ENCODE measurements around the gene CTSC. TPM values are rescaled to one million over a fixed set of nuclear protein-coding genes. Genes with fewer than 3 reads are reported as not detected.
A peak's percentile ranks its signal among the peaks of the same experiment; 100 is the strongest.

The CTSC gene
- polyA plus RNA-seq, 3 donors: 150 to 415 (median 284) TPM

- intact Hi-C loops (cut with micrococcal nuclease): no loop called here
- H3K9me3 Mint-ChIP-seq: peaks cover 0 to 2% (median 0%) of the 10 kb centered on the region in 7 donors
- H3K4me3 ChIP-seq (replicated peaks in 1 of 3; ENCODE audit: low read depth in 2 of 3, low read length in 3 of 3): peak overlapping the region; percentile 39 to 94 (median 87)
- no peak overlapping the region for H3K9ac ChIP-seq (ENCODE audit: insufficient read depth, low read length, poor library complexity, severe bottlenecking)
- H3K79me2 ChIP-seq (ENCODE audit: insufficient read depth, low read length): peaks cover 76% of the 10 kb centered on the region
- DNase-seq: no peak
- peak overlapping the region; percentile 100 for H3K4me3 Mint-ChIP-seq
- H4K20me1 ChIP-seq (ENCODE audit: insufficient read depth, low read length): peaks cover 48% of the 10 kb centered on the region
- H3K27ac ChIP-seq (ENCODE audit: low read depth in 1 of 2, low read length in 2 of 2): peak overlapping the region; percentile 0 to 93
- peaks cover 43 to 58% of the 10 kb centered on the region in 2 donors for H3K4me1 ChIP-seq (ENCODE audit: control insufficient read depth in 1 of 2, insufficient read depth in 2 of 2, low read length in 2 of 2)
- peaks cover 57% of the 10 kb centered on the region for H3K4me1 Mint-ChIP-seq
- H3K36me3 Mint-ChIP-seq: peaks cover 34 to 43% of the 10 kb centered on the region in 2 donors
- WGBS (ENCODE audit: insufficient coverage): 57% methylated on average over 3 of the region's 4 CpGs
- H3K9me3 ChIP-seq (replicated peaks in 1 of 2; ENCODE audit: control insufficient read depth in 1 of 2, insufficient read depth in 1 of 2, low read length in 2 of 2): no peaks in the 10 kb centered on the region
- no peak for TF ChIP-seq CTCF (IDR thresholded peaks at IDR 0.05)
- peak overlapping the region; percentile 47 for H2AFZ ChIP-seq (ENCODE audit: insufficient read depth, low read depth, low read length, poor library complexity, severe bottlenecking)
- H3K27ac Mint-ChIP-seq: peak overlapping the region; percentile 43 to 99 (median 74)
- no peaks in the 10 kb centered on the region for H3K27me3 Mint-ChIP-seq (ENCODE audit: low read depth in 3 of 3)
- H3K27me3 ChIP-seq (ENCODE audit: control insufficient read depth in 2 of 2, insufficient read depth in 2 of 2, low read length in 2 of 2): no peaks in the 10 kb centered on the region
- H3K36me3 ChIP-seq (replicated peaks in 1 of 2; ENCODE audit: control insufficient read depth in 1 of 2, insufficient read depth in 2 of 2, low read length in 2 of 2): peaks cover 43 to 47% of the 10 kb centered on the region in 2 donors
- H3K4me2 ChIP-seq (replicated peaks; ENCODE audit: extremely low read depth, low read length, poor library complexity, severe bottlenecking): peak overlapping the region; percentile 89
These were observed 2.3 kb downstream of the CTSC start for GRCh38 chr11:88335284-88335683.

DNA sequence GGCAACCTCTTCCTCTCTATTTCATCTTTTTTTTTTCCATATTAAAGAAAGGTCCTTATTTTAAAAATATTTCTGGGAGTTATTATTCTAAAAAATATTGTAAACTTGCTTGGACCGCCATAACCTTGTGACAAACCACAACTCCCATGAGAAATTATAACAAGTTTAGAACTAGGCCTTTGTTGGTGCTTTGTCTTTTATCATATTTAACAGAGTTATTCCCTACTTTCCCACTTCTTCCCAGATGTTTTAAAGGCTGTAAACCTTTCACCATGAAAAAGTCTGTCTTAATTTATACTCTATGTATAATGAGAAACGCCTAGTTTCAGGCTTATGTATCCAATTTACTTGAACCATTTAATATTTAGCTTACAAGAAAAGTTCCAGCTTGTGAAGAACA, 3.7 kb downstream of the CTSC start:
- Histone ChIP-seq H3K4me1 (ENCODE audit: control insufficient read depth in 1 of 2, insufficient read depth in 2 of 2, low read length in 2 of 2) (peaks cover 47 to 63% of the 10 kb centered on the region in 2 donors), H4K20me1 (ENCODE audit: insufficient read depth, low read length) (peaks cover 59% of the 10 kb centered on the region), H3K9me3 (replicated peaks in 1 of 2; ENCODE audit: control insufficient read depth in 1 of 2, insufficient read depth in 1 of 2, low read length in 2 of 2) (no peaks in the 10 kb centered on the region), H3K27me3 (ENCODE audit: control insufficient read depth in 2 of 2, insufficient read depth in 2 of 2, low read length in 2 of 2) (no peaks in the 10 kb centered on the region), H3K27ac (ENCODE audit: low read depth in 1 of 2, low read length in 2 of 2) (no peak overlapping the region), H3K4me3 (replicated peaks in 1 of 3; ENCODE audit: low read depth in 2 of 3, low read length in 3 of 3) (peak overlapping the region in 1 of 3 experiments; percentile 94), H2AFZ (ENCODE audit: insufficient read depth, low read depth, low read length, poor library complexity, severe bottlenecking) (no peak overlapping the region), H3K9ac (ENCODE audit: insufficient read depth, low read length, poor library complexity, severe bottlenecking) (no peak overlapping the region), H3K4me2 (replicated peaks; ENCODE audit: extremely low read depth, low read length, poor library complexity, severe bottlenecking) (peak overlapping the region; percentile 89), H3K79me2 (ENCODE audit: insufficient read depth, low read length) (peaks cover 80% of the 10 kb centered on the region), H3K36me3 (replicated peaks in 1 of 2; ENCODE audit: control insufficient read depth in 1 of 2, insufficient read depth in 2 of 2, low read length in 2 of 2) (peaks cover 49 to 60% of the 10 kb centered on the region in 2 donors)
- Mint-ChIP-seq H3K27ac (no peak overlapping the region), H3K9me3 (peaks cover 0 to 2% (median 0%) of the 10 kb centered on the region in 7 donors), H3K4me1 (peaks cover 56% of the 10 kb centered on the region), H3K36me3 (peaks cover 43 to 55% of the 10 kb centered on the region in 2 donors), H3K27me3 (ENCODE audit: low read depth in 3 of 3) (no peaks in the 10 kb centered on the region), H3K4me3 (no peak overlapping the region)
- intact Hi-C loops (cut with micrococcal nuclease): no loop called here
- TF ChIP-seq CTCF (IDR thresholded peaks at IDR 0.05): no peak
- no peak for DNase-seq
- WGBS (ENCODE audit: insufficient coverage): no CpG with 5 or more reads among the region's 2 CpGs

Measured in CD14-positive monocyte (primary cell).